HepG2 (cell line): Measurements from ENCODE around the gene NRDC.

Experiments used
- ATAD3A ChIP-seq: sonication (generic); formaldehyde crosslinking; IDR thresholded peaks from 2 replicates; pipeline ENCODE4 v1.4.0; 2020; ENCODE audit warnings: missing genetic modification reagents
- CREM ChIP-seq, 2 experiments: sonication (generic) in 1 of 2; formaldehyde crosslinking in 1 of 2; IDR thresholded peaks; 2 replicates each; pipeline versions ENCODE4 v1.4.0 to v1.6.1; 2016 to 2020; ENCODE audit warnings: antibody characterized with exemption in 1 of 2, mild to moderate bottlenecking in 1 of 2, missing genetic modification reagents in 1 of 2
- FOSL1 ChIP-seq: sonication (generic); formaldehyde crosslinking; IDR thresholded peaks from 2 replicates; pipeline ENCODE4 v1.9.0; 2021; ENCODE audit warnings: missing genetic modification reagents, borderline replicate concordance
- HDAC1 ChIP-seq: sonication (generic); formaldehyde crosslinking; IDR thresholded peaks from 2 replicates; pipeline ENCODE4 v1.5.1; 2020; ENCODE audit warnings: mild to moderate bottlenecking, missing genetic modification reagents
- NONO ChIP-seq, 2 experiments: fragments of 450-650 bp in 1 of 2; sonication (generic) in 1 of 2; formaldehyde crosslinking in 1 of 2; IDR thresholded peaks in 1 of 2; conservative IDR thresholded peaks in 1 of 2; 2 replicates each; pipeline versions ENCODE4 v1.6.1 to v1.8.0; 2017 to 2022; ENCODE audit warnings: mild to moderate bottlenecking in 1 of 2, missing genetic modification reagents in 1 of 2, moderate library complexity in 1 of 2
- POLR2A ChIP-seq, 2 experiments: IDR thresholded peaks; 2 replicates each; pipeline ENCODE4 v1.6.1; 2011; ENCODE audit warnings: low read depth in 2 of 2, low read length in 2 of 2, mild to moderate bottlenecking in 1 of 2, moderate library complexity in 1 of 2; ENCODE audit not compliant: insufficient read depth in 1 of 2
- RELA ChIP-seq: sonication (generic); formaldehyde crosslinking; IDR thresholded peaks from 2 replicates; pipeline ENCODE4 v1.4.0; 2020; ENCODE audit warnings: missing genetic modification reagents
- TCF7 ChIP-seq: sonication (generic); IDR thresholded peaks from 2 replicates; pipeline ENCODE4 v1.6.1; 2016; ENCODE audit warnings: antibody characterized with exemption, low read depth
- ZFX ChIP-seq: sonication (generic); formaldehyde crosslinking; IDR thresholded peaks from 2 replicates; pipeline ENCODE4 v1.4.0; 2020; ENCODE audit warnings: mild to moderate bottlenecking, low read depth, missing genetic modification reagents, moderate library complexity
- ZNF766 ChIP-seq: sonication (generic); formaldehyde crosslinking; IDR thresholded peaks from 2 replicates; pipeline ENCODE4 v1.5.0; 2020; ENCODE audit warnings: missing genetic modification reagents, borderline replicate concordance
- TF ChIP-seq, protein P1 (sequence below): sonication (generic); formaldehyde crosslinking; IDR thresholded peaks from 2 replicates; pipeline ENCODE4 v1.5.0; 2020; ENCODE audit warnings: mild to moderate bottlenecking, missing genetic modification reagents, moderate library complexity
- TF ChIP-seq, protein P2 (sequence below): sonication (generic); formaldehyde crosslinking; IDR thresholded peaks from 2 replicates; pipeline ENCODE4 v1.4.0; 2020; ENCODE audit warnings: missing genetic modification reagents
- TF ChIP-seq, protein P3 (sequence below): sonication (generic); formaldehyde crosslinking; IDR thresholded peaks from 2 replicates; pipeline ENCODE4 v1.9.0; 2021; ENCODE audit warnings: missing genetic modification reagents, borderline replicate concordance
- TF ChIP-seq, protein P4 (sequence below): sonication (generic); formaldehyde crosslinking; IDR thresholded peaks from 2 replicates; pipeline ENCODE4 v1.5.0; 2020; ENCODE audit warnings: mild to moderate bottlenecking, missing genetic modification reagents

DNA sequence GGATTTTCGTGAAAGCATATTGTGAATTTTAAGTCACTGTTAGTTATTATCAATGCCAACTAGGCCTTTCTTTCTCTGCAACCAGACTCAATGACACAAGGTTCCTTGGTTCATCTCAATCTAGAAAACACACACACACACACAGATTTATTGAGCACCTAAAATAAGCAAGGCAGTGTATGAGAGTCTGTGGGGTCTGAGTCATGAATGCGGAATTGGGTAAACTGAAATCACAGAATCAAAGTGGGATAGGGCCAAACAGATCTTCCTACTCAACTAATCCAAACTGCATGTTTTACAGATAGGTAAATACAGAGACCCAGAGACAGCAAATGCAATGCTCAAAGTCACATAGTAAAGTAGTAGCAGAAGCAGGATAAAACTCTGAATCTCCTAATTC, 48.5 kb upstream of the NRDC start:
- TF ChIP-seq, protein P1, sequence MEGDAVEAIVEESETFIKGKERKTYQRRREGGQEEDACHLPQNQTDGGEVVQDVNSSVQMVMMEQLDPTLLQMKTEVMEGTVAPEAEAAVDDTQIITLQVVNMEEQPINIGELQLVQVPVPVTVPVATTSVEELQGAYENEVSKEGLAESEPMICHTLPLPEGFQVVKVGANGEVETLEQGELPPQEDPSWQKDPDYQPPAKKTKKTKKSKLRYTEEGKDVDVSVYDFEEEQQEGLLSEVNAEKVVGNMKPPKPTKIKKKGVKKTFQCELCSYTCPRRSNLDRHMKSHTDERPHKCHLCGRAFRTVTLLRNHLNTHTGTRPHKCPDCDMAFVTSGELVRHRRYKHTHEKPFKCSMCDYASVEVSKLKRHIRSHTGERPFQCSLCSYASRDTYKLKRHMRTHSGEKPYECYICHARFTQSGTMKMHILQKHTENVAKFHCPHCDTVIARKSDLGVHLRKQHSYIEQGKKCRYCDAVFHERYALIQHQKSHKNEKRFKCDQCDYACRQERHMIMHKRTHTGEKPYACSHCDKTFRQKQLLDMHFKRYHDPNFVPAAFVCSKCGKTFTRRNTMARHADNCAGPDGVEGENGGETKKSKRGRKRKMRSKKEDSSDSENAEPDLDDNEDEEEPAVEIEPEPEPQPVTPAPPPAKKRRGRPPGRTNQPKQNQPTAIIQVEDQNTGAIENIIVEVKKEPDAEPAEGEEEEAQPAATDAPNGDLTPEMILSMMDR (CRISPR knock-in tag), result no peak
- TF ChIP-seq, protein P2, sequence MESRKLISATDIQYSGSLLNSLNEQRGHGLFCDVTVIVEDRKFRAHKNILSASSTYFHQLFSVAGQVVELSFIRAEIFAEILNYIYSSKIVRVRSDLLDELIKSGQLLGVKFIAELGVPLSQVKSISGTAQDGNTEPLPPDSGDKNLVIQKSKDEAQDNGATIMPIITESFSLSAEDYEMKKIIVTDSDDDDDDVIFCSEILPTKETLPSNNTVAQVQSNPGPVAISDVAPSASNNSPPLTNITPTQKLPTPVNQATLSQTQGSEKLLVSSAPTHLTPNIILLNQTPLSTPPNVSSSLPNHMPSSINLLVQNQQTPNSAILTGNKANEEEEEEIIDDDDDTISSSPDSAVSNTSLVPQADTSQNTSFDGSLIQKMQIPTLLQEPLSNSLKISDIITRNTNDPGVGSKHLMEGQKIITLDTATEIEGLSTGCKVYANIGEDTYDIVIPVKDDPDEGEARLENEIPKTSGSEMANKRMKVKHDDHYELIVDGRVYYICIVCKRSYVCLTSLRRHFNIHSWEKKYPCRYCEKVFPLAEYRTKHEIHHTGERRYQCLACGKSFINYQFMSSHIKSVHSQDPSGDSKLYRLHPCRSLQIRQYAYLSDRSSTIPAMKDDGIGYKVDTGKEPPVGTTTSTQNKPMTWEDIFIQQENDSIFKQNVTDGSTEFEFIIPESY (CRISPR knock-in tag), result no peak
- TF ChIP-seq POLR2A (IDR thresholded peaks at IDR 0.05; ENCODE audit: insufficient read depth in 1 of 2, low read depth in 2 of 2, low read length in 2 of 2) (no peak), NONO (IDR thresholded peaks at IDR 0.05) (no peak), NONO (CRISPR knock-in tag; conservative IDR thresholded peaks at IDR 0.05) (no peak), ATAD3A (CRISPR knock-in tag) (no peak), ZNF766 (CRISPR knock-in tag) (no peak), FOSL1 (CRISPR knock-in tag) (no peak), CREM (IDR thresholded peaks at IDR 0.05) (no peak), CREM (CRISPR knock-in tag; IDR thresholded peaks at IDR 0.05) (no peak), HDAC1 (CRISPR knock-in tag) (no peak), ZFX (CRISPR knock-in tag) (no peak), RELA (CRISPR knock-in tag) (no peak), TCF7 (no peak)
- TF ChIP-seq, protein P3, sequence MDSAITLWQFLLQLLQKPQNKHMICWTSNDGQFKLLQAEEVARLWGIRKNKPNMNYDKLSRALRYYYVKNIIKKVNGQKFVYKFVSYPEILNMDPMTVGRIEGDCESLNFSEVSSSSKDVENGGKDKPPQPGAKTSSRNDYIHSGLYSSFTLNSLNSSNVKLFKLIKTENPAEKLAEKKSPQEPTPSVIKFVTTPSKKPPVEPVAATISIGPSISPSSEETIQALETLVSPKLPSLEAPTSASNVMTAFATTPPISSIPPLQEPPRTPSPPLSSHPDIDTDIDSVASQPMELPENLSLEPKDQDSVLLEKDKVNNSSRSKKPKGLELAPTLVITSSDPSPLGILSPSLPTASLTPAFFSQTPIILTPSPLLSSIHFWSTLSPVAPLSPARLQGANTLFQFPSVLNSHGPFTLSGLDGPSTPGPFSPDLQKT, result no peak
- TF ChIP-seq, protein P4, sequence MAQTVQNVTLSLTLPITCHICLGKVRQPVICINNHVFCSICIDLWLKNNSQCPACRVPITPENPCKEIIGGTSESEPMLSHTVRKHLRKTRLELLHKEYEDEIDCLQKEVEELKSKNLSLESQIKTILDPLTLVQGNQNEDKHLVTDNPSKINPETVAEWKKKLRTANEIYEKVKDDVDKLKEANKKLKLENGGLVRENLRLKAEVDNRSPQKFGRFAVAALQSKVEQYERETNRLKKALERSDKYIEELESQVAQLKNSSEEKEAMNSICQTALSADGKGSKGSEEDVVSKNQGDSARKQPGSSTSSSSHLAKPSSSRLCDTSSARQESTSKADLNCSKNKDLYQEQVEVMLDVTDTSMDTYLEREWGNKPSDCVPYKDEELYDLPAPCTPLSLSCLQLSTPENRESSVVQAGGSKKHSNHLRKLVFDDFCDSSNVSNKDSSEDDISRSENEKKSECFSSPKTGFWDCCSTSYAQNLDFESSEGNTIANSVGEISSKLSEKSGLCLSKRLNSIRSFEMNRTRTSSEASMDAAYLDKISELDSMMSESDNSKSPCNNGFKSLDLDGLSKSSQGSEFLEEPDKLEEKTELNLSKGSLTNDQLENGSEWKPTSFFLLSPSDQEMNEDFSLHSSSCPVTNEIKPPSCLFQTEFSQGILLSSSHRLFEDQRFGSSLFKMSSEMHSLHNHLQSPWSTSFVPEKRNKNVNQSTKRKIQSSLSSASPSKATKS, result no peak
